Suprapubic skin (tissue), 4 donors: ENCODE results near the gene DUSP16. TPM values are rescaled to one million over a fixed set of nuclear protein-coding genes. Genes with fewer than 3 reads are reported as not detected.
"Not testable (repeated sequence)": the region's sequence is repeated elsewhere in the genome, so short reads cannot be mapped to it uniquely, and the experiment has no call there.

Experiments
- DNase-seq, 2 donors: peaks; one replicate each; pipeline ENCODE4 v3.0.0-alpha.2; 2019; ENCODE audit warnings: low spot score in 2 of 2
- H3K27ac ChIP-seq: fragments of 200-600 bp; sonication (generic); one replicate; pipeline ENCODE4 v1.5.1; 2019
- H3K27me3 ChIP-seq: fragments of 200-600 bp; sonication (generic); one replicate; pipeline ENCODE4 v1.5.1; 2019
- H3K36me3 ChIP-seq: fragments of 200-600 bp; sonication (generic); one replicate; pipeline ENCODE4 v1.5.1; 2019
- H3K4me1 ChIP-seq: fragments of 200-600 bp; sonication (generic); one replicate; pipeline ENCODE4 v1.5.1; 2019
- H3K4me3 ChIP-seq: fragments of 200-600 bp; sonication (generic); one replicate; pipeline ENCODE4 v1.5.1; 2019; ENCODE audit warnings: mild to moderate bottlenecking
- H3K9me3 ChIP-seq: fragments of 200-600 bp; sonication (generic); one replicate; pipeline ENCODE4 v1.5.1; 2019
- EP300 ChIP-seq: sonication (generic); formaldehyde crosslinking; IDR thresholded peaks from one replicate; pipeline ENCODE4 v1.6.1; 2017; ENCODE audit warnings: antibody characterized with exemption
- POLR2A ChIP-seq, 2 donors: fragments of 450-650 bp; IDR thresholded peaks; one replicate each; pipeline ENCODE4 v1.6.1; 2017; ENCODE audit warnings: antibody characterized with exemption in 2 of 2, mild to moderate bottlenecking in 2 of 2, moderate library complexity in 2 of 2
- POLR2AphosphoS5 ChIP-seq, 3 donors: sonication (generic); formaldehyde crosslinking; IDR thresholded peaks; one replicate each; pipeline ENCODE4 v1.6.1; 2017; ENCODE audit warnings: antibody characterized with exemption in 3 of 3
- WGBS: methylation state at CpG from one replicate; pipeline ENCODE4 v1.1.5; 2018; 5-methylcytosine and 5-hydroxymethylcytosine counted together
- total RNA-seq, 4 donors: library from RNA; depleted of rRNA; stranded (reverse); fragments of >200 nt; gene quantifications; one replicate each; pipeline ENCODE4 v1.1.0, GENCODE V29; 2016
- TF ChIP-seq, protein P1 (sequence below), 2 donors: fragments of 200-600 bp in 1 of 2; fragments of 450-650 bp in 1 of 2; sonication (generic) in 1 of 2; IDR thresholded peaks; one replicate each; pipeline ENCODE4 v1.5.1; 2016 to 2019; ENCODE audit warnings: antibody characterized with exemption in 2 of 2, mild to moderate bottlenecking in 1 of 2, moderate library complexity in 1 of 2

The DUSP16 gene
- total RNA-seq, 4 donors from 2014 or later = 20.3 to 33.2 (median 24.8) TPM

DNA sequence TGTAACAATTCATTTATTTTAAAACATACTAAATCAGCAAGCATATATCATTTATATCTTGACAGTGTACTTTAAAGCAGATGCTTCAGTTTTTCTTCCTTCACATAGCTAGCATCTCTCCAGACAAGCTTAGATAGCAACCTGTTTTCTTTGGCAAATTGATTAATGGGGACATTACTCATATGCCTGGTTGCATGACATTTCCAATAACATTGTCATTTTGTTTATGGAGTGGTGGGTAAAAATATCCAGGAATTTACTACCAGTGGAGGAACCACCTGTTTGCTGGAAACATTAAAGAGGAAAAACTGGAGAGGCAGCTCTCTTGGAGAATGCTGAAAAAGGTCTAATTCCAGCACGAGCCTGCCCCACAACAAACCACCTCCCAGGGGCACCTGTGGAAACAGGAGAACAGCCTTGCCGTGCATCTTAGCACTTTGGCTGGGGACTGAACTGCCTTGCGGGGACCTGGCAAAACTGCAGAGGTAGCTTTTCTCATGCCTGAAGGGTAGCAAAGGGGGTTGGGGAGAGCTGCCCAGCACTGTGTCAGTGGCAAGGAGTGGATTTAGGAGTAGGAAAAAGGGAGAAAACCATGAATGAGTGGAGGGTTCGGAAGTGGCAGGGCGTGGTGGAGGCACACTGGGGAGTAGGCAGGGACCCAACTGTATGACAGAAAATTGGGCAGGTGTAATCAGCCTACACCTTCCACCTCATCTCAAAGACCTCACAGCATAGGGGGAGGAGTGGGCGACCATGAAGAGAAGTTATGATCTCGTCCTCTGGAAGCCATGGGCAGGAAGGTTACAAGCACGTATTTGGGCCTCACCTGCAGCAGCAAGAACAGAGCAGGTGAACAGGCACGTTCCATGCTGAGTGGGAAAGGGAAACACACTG, 37.3 kb upstream of the DUSP16 start:
- H3K9me3 ChIP-seq = no peaks in the 10 kb centered on the region
- no peak for TF ChIP-seq EP300
- TF ChIP-seq POLR2A (IDR thresholded peaks at IDR 0.05) = no peak
- TF ChIP-seq, protein P1, sequence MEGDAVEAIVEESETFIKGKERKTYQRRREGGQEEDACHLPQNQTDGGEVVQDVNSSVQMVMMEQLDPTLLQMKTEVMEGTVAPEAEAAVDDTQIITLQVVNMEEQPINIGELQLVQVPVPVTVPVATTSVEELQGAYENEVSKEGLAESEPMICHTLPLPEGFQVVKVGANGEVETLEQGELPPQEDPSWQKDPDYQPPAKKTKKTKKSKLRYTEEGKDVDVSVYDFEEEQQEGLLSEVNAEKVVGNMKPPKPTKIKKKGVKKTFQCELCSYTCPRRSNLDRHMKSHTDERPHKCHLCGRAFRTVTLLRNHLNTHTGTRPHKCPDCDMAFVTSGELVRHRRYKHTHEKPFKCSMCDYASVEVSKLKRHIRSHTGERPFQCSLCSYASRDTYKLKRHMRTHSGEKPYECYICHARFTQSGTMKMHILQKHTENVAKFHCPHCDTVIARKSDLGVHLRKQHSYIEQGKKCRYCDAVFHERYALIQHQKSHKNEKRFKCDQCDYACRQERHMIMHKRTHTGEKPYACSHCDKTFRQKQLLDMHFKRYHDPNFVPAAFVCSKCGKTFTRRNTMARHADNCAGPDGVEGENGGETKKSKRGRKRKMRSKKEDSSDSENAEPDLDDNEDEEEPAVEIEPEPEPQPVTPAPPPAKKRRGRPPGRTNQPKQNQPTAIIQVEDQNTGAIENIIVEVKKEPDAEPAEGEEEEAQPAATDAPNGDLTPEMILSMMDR (IDR thresholded peaks at IDR 0.05) = no peak
- TF ChIP-seq POLR2AphosphoS5 (IDR thresholded peaks at IDR 0.05) = no peak
- WGBS = 47% methylated on average over 9 of the region's 9 CpGs
- H3K27ac ChIP-seq = no peak overlapping the region
- DNase-seq = no peak
- H3K27me3 ChIP-seq = no peaks in the 10 kb centered on the region
- H3K4me3 ChIP-seq = no peak overlapping the region
- H3K4me1 ChIP-seq = peaks cover 14% of the 10 kb centered on the region
- H3K36me3 ChIP-seq = no peaks in the 10 kb centered on the region

DNA sequence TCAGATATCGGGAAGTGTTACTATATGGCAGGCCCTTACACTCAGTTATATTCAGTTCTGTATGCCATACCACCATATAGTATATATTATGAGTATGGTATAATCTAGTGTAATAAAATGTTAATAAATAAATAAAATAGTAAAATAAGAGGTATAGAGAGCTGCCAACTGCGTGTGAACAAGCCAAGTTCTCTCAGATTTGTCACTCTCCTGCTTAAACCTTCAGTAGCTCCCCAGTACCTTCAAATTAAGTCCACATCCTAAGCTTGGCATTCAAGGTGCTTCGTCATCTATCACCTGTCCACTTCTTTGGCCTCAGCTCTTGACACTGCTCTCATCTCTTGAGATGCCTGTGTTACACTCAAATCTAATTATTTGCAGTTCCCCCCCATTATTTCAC, 36.2 kb upstream of the DUSP16 start:
- 84% methylated on average over 3 of the region's 3 CpGs for WGBS
- Histone ChIP-seq H3K27ac (no peak overlapping the region), H3K27me3 (no peaks in the 10 kb centered on the region), H3K4me1 (peaks cover 9% of the 10 kb centered on the region), H3K36me3 (no peaks in the 10 kb centered on the region), H3K9me3 (no peaks in the 10 kb centered on the region), H3K4me3 (no peak overlapping the region)
- DNase-seq = no peak
- no peak for TF ChIP-seq EP300
- no peak for TF ChIP-seq POLR2AphosphoS5 (IDR thresholded peaks at IDR 0.05)
- no peak for TF ChIP-seq POLR2A (IDR thresholded peaks at IDR 0.05)
- TF ChIP-seq, protein P1 (IDR thresholded peaks at IDR 0.05) = no peak

DNA sequence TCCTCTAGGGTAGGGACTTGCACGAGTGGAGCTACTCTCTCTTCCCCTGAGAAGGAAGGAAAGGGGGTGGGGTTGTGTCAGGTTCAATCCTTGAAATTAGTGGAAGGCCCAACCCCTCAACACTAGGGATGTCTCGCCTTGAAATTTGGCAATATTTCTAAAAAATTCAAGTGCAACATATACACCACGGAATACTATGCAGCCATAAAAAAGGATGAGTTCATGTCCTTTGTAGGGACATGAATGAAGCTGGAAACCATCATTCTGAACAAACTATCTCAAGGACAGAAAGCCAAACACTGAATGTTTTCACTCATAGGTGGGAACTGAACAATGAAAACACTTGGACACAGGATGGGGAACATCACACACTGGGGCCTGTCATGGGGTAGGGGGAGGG, 33.9 kb upstream of the DUSP16 start:
- not testable (repeated sequence) for H3K4me3 ChIP-seq, DNase-seq, H3K36me3 ChIP-seq, H3K9me3 ChIP-seq, H3K4me1 ChIP-seq, H3K27me3 ChIP-seq, H3K27ac ChIP-seq
- WGBS = 93% methylated on average over 3 of the region's 3 CpGs

DNA sequence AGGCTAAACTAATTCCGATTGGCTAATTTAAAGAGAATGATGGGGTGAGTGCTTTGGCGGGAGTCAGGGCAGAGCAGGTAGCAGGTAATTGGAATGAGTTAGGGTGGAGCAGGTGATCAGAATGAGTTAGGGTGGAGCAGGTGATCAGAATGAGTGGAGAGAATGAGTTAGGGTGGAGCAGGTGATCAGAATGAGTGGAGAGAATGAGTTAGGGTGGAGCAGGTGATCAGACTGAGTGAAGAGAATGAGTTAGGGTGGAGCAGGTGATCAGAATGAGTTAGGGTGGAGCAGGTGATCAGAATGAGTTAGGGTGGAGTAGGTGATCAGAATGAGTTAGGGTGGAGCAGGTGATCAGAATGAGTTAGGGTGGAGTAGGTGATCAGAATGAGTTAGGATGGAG, 33.3 kb upstream of the DUSP16 start:
- 80% methylated on average over 2 of the region's 2 CpGs for WGBS
- DNase-seq, H3K27me3 ChIP-seq, H3K4me3 ChIP-seq, H3K4me1 ChIP-seq, H3K27ac ChIP-seq, H3K9me3 ChIP-seq, H3K36me3 ChIP-seq: not testable (repeated sequence)

DNA sequence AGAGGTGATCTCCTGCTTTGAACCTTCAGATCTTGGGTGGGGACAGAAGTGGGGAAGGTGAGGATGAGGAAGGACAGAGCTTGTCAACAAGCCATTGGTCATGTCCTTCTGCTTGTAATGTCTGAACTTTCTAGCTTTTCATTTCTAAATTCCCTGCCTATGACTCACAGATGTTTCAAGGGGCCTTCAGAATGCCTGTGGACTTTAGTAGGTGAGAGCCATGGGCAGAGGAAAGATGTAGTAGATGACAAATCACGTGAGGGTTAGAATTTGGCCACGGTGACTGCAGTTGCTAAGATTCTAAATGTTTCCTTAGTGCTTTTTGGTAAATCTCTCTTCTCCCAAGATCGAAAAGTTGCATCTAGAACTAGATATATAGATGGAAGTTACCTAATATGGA, 30.3 kb upstream of the DUSP16 start:
- H3K36me3 ChIP-seq = no peaks in the 10 kb centered on the region
- DNase-seq = no peak
- WGBS = 85% methylated on average over 3 of the region's 3 CpGs
- peaks cover 4% of the 10 kb centered on the region for H3K4me1 ChIP-seq
- H3K27me3 ChIP-seq = no peaks in the 10 kb centered on the region
- no peak overlapping the region for H3K27ac ChIP-seq
- H3K4me3 ChIP-seq = no peak overlapping the region
- TF ChIP-seq EP300 (no peak), POLR2AphosphoS5 (IDR thresholded peaks at IDR 0.05) (no peak), POLR2A (IDR thresholded peaks at IDR 0.05) (no peak)
- TF ChIP-seq, protein P1 (IDR thresholded peaks at IDR 0.05) = no peak
- H3K9me3 ChIP-seq = no peaks in the 10 kb centered on the region

DNA sequence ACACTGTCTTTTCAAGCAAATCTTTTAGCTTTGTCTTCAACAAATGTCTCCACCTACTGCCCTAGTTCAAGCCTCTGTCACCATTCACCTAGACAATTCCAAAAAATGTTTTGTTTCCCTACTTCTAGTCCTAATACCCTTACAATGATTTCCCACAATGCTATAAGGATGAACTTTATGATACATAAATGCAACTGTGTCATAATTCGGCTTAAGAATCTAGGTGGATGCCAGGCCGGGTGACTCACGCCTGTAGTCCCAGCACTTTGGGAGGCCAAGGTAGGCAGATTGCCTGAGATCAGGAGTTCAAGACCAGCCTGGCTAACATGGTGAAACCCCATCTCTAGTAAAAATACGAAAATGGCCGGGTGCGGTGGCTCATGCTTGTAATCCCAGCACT, 28.3 kb upstream of the DUSP16 start:
- no peaks in the 10 kb centered on the region for H3K27me3 ChIP-seq
- H3K4me1 ChIP-seq = peaks cover 18% of the 10 kb centered on the region
- no peaks in the 10 kb centered on the region for H3K36me3 ChIP-seq
- no peaks in the 10 kb centered on the region for H3K9me3 ChIP-seq
- no peak overlapping the region for H3K27ac ChIP-seq
- no peak overlapping the region for H3K4me3 ChIP-seq
- WGBS = 92% methylated on average over 6 of the region's 6 CpGs
- no peak for TF ChIP-seq POLR2A (IDR thresholded peaks at IDR 0.05)
- TF ChIP-seq EP300 = no peak
- TF ChIP-seq, protein P1 (IDR thresholded peaks at IDR 0.05) = no peak
- TF ChIP-seq POLR2AphosphoS5 (IDR thresholded peaks at IDR 0.05) = no peak
- no peak for DNase-seq

DNA sequence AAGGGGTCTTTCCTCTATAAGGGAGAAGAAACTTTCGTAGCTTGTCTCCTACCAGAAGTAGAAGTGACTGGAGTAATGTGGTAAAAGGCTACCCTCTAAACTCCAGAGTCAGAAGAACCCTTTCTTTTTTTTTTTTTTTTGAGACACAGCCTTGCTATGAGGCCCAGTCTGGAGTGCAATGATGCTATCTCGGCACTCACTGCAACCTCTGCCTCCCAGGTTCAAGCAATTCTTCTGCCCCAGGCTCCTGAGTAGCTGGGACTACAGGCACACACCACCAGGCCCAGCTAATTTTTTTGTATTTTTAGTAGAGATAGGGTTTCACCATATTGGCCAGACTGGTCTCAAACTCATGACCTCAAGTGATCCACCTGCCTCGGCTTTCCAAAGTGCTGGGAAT, 25.8 kb upstream of the DUSP16 start:
- not testable (repeated sequence) for H3K9me3 ChIP-seq, H3K4me3 ChIP-seq, DNase-seq, H3K27ac ChIP-seq, H3K36me3 ChIP-seq, H3K27me3 ChIP-seq
- 83% methylated on average over 3 of the region's 3 CpGs for WGBS
- peaks cover 29% of the 10 kb centered on the region for H3K4me1 ChIP-seq
